ENCODE results near the gene RAB31.

DNA sequence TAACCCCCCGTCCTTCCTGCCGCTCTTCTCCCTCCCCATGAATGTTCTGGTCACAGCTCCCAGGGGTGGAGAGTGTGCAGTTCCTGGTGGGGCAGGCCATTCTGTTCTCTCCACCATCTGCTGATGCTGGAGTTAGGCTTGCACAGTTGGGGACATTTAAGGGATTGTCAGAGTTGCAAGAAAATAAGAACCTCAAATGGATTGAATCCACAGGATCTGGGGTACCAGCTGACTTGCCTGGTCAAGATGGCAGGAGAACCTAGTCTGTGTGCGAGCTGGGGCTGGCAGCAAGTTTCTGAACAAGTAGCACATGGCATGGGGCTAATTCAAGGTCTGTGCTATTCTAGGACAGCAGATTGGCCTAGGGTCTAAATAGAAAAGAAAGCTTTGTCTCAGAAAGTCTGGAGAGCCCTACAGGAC lies 116.9 kb downstream of the RAB31 start:
- TF ChIP-seq EZH2 (IDR thresholded peaks at IDR 0.05) (no peak), POLR2AphosphoS5 (IDR thresholded peaks at IDR 0.05; ENCODE audit: borderline replicate concordance, low read depth, low read length) (no peak), FOXP2 (optimal IDR thresholded peaks at IDR 0.05; ENCODE audit: control extremely low read depth, extremely low read length, insufficient read depth) (no peak)
